Measurements from ENCODE around the gene ST6GAL1.

DNA sequence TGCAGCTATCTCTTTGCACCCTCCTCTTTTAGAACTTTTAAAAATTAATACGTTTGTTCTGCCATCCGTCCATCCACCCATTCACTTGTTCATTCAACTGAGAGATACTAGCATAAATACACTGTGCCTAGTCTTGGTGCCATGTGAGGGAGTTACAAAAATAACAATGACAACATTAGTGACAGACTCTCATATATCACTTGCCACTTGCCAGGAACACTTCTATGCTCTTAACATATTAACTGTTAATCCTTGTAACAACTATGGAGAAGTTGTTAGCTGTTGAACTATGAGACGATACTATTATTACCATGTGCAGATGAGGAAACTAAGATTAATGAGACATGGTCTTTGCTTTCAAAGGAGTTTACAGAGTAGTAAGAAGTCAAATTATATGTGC is 175.4 kb downstream of the ST6GAL1 start:
- TF ChIP-seq, protein P1, sequence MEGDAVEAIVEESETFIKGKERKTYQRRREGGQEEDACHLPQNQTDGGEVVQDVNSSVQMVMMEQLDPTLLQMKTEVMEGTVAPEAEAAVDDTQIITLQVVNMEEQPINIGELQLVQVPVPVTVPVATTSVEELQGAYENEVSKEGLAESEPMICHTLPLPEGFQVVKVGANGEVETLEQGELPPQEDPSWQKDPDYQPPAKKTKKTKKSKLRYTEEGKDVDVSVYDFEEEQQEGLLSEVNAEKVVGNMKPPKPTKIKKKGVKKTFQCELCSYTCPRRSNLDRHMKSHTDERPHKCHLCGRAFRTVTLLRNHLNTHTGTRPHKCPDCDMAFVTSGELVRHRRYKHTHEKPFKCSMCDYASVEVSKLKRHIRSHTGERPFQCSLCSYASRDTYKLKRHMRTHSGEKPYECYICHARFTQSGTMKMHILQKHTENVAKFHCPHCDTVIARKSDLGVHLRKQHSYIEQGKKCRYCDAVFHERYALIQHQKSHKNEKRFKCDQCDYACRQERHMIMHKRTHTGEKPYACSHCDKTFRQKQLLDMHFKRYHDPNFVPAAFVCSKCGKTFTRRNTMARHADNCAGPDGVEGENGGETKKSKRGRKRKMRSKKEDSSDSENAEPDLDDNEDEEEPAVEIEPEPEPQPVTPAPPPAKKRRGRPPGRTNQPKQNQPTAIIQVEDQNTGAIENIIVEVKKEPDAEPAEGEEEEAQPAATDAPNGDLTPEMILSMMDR (IDR thresholded peaks at IDR 0.05), result no peak
- no peak for TF ChIP-seq POLR2A (IDR thresholded peaks at IDR 0.05)

Data from upper lobe of left lung (tissue), 4 donors.